GM12892 (cell line): ENCODE measurements around the gene XYLT1.

Experiments
- POLR2A ChIP-seq: IDR thresholded peaks from 2 replicates; pipeline ENCODE4 v1.6.1; 2011; ENCODE audit warnings: low read depth, low read length, control low read depth
- POLR2AphosphoS5 ChIP-seq: IDR thresholded peaks from 2 replicates; pipeline ENCODE4 v1.6.1; 2011; ENCODE audit warnings: low read depth, low read length, control low read depth

DNA sequence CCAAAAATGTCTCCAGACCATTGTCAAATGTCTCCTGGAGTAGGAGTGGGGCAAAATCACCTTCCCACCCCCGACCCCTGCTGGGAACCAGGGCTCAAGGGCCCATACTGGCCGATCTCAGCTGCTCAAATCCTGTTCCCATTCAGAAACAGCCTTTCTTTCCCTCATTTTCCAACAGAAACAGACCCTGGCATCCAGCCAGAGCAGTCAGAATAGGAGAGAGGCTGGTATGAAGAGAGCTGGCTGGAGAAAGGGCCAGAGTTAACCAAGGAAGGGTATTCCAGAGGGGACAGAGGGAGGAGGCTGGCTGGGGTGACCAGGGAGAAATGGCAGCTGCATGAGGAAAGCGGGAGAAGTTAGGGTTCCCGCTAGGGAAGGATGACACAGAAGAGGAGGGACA, 199.1 kb downstream of the XYLT1 start:
- TF ChIP-seq POLR2A (no peak), POLR2AphosphoS5 (no peak)
